ENCODE measurements around the gene PPP1R15B. TPM values are rescaled to one million over a fixed set of nuclear protein-coding genes. Genes with fewer than 3 reads are reported as not detected.

Gene PPP1R15B
- polyA plus RNA-seq, 2 of the 4 experiments (the other 2 are of a cell fraction), result 26.9 to 51.9 TPM

DNA sequence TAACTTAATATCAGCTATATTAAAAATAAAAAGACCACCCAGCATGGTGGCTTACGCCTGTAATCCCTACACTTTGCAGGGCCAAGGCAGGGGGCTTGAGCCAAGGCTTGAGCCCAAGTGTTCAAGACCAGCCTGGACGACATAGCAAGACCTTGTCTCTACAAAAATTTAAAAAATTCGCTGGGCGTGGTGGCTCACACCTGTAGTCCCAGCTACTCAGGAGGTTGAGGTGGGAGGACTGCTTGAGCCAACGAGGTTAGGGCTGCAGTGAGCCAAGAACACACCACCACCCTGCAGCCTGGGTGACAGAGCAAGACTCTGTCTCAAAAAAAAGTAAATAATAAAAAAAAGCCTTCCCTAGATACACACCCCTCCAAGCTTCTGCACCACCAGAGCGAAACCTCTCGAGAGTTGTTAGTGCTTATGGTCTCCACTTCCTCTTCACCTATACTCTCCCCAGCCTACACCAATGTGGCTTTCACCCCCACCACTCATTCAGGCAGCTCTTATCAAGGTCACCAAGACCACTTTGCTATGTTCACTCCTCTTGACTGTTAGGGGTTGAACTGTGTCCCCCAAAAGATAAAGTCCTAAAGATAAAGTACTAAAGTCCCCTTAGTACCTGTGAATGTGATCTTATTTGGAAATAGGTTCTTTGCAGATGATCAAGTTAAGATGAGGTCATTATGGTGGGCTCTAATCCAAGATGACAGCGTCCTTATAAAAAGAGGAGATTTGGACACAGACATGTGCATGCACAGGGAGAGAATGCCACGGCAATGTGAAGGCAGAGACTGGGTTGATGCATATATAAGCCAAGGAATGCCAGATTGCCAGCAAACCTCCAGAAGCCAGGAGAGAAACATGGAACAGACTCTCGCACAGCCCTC lies 6.8 kb upstream of the PPP1R15B start:
- no peak for FAIRE-seq
- peak in 1 of 2 experiments; percentile 7; a peak in 3 of 6 replicates for ATAC-seq

DNA sequence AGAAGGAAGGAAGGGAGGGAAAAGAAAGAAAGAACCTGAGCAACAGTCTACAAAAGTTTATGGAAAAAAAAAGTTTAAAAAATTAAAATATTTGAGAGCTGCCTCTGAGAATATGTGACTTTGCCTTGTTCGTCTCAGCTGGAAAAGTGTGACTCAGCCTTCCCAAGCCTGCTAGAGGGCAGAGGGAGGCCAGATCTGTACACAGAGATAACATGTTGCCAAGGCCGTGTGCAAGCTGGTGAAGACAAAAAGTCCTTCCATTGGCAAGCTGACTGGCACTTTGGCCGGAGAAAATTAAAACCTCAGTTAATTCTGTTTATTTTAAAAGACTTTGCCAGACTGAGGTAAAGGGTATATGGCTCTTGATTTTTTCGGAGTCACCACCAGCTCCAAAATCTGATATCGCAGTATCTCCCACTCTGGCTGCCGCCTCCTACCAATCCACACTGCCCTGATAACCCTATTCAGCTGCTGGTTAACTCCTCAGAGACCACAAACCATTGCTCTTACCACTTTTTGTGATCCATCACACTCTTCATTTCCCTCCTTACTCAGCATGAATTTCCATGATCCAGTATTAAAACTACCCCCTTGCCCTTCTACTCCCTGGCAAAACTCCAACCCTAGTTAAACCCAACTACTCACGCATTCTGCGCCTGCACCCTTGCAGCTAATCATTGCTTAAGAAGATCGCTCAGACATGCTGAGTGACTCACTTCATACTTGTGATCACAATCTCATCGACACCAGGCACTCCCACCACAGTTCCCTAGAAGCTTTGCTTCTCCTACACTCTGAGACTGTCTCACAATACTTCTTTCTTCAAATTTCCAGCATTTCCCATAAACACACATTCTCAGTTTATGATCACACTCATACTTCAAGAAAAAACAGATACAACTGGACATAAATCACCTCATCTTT lies 5.7 kb upstream of the PPP1R15B start:
- H3K4me1 ChIP-seq, result peaks cover 76% of the 10 kb centered on the region
- ChIA-PET POLR2A (interaction anchor here (0.6 to 2.4 kb wide), 12 partner anchors 9 to 99 kb away, joined by 3 to 14 read pairs (median 8); partner anchors contain the start of genes MDM4 and PIK3C2B), CTCF (interaction anchor here (0.8 to 2.4 kb wide), 10 partner anchors 10 to 88 kb away, joined by 3 to 16 read pairs (median 6); no protein-coding TSS in a partner anchor)
- H3K4me3 ChIP-seq, result peak overlapping the region; percentile 42
- ATAC-seq (peak; percentile 91 to 96), FAIRE-seq (peak; percentile 79), DNase-seq (ENCODE audit: low read depth in 1 of 2, low spot score in 1 of 2) (peak; percentile 94 to 97)
- H3K27ac ChIP-seq, result peak overlapping the region; percentile 98 to 100
- WGBS (ENCODE audit: missing lambda C conversion rate), result under 1% methylated on average over 10 of the region's 10 CpGs
- H3K4me2 ChIP-seq, result peak overlapping the region; percentile 99
- H3K9me3 ChIP-seq, result no peaks in the 10 kb centered on the region
- TF ChIP-seq SMC3 (IDR thresholded peaks at IDR 0.05) (no peak; the same call in 2 of the 3 replicates), RAD21 (conservative IDR thresholded peaks at IDR 0.05 in 1 of 2, IDR thresholded peaks at IDR 0.05 in 1 of 2) (no peak), CHD2 (IDR thresholded peaks at IDR 0.05; ENCODE audit: low read length, partially characterized antibody) (no peak), PBX3 (IDR thresholded peaks at IDR 0.05) (peak; percentile 74), JUN (IDR thresholded peaks at IDR 0.05) (peak; percentile 56 to 63; a peak in 3 of 5 replicates), KDM1A (IDR thresholded peaks at IDR 0.05; ENCODE audit: low read depth) (no peak), NPAS2 (CRISPR knock-in tag; IDR thresholded peaks at IDR 0.05; ENCODE audit: borderline replicate concordance) (no peak), NFE2L2 (conservative IDR thresholded peaks at IDR 0.05; ENCODE audit: low read length) (no peak), MAZ (IDR thresholded peaks at IDR 0.05; ENCODE audit: borderline replicate concordance, low read depth, low read length) (no peak), JUNB (IDR thresholded peaks at IDR 0.05) (peak; percentile 80), TFCP2L1 (CRISPR knock-in tag; IDR thresholded peaks at IDR 0.05) (peak; percentile 73; the same call in 1 of the 2 replicates), EP300 (IDR thresholded peaks at IDR 0.05) (peak in 1 of 2 experiments; percentile 38; a peak in 2 of 5 replicates), CEBPB (IDR thresholded peaks at IDR 0.05) (peak; percentile 71 to 96; a peak in 3 of 4 replicates), TP53 (CRISPR knock-in tag; IDR thresholded peaks at IDR 0.05) (no peak), GATA3 (IDR thresholded peaks at IDR 0.05; ENCODE audit: borderline replicate concordance) (peak; percentile 95), MAFK (IDR thresholded peaks at IDR 0.05; ENCODE audit: partially characterized antibody) (peak; percentile 90), HOXA7 (CRISPR knock-in tag; IDR thresholded peaks at IDR 0.05) (0 out of 2 replicates have a peak, but pooled peaks have one; percentile 56), USF2 (IDR thresholded peaks at IDR 0.05) (no peak), PHF8 (IDR thresholded peaks at IDR 0.05; ENCODE audit: borderline replicate concordance, low read depth) (no peak)
- TF ChIP-seq, protein P1, sequence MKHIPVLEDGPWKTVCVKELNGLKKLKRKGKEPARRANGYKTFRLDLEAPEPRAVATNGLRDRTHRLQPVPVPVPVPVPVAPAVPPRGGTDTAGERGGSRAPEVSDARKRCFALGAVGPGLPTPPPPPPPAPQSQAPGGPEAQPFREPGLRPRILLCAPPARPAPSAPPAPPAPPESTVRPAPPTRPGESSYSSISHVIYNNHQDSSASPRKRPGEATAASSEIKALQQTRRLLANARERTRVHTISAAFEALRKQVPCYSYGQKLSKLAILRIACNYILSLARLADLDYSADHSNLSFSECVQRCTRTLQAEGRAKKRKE (CRISPR knock-in tag; IDR thresholded peaks at IDR 0.05; ENCODE audit: low read depth), result no peak
- TF ChIP-seq, protein P2, sequence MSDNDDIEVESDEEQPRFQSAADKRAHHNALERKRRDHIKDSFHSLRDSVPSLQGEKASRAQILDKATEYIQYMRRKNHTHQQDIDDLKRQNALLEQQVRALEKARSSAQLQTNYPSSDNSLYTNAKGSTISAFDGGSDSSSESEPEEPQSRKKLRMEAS (IDR thresholded peaks at IDR 0.05), result peak; percentile 78
- TF ChIP-seq, protein P3, sequence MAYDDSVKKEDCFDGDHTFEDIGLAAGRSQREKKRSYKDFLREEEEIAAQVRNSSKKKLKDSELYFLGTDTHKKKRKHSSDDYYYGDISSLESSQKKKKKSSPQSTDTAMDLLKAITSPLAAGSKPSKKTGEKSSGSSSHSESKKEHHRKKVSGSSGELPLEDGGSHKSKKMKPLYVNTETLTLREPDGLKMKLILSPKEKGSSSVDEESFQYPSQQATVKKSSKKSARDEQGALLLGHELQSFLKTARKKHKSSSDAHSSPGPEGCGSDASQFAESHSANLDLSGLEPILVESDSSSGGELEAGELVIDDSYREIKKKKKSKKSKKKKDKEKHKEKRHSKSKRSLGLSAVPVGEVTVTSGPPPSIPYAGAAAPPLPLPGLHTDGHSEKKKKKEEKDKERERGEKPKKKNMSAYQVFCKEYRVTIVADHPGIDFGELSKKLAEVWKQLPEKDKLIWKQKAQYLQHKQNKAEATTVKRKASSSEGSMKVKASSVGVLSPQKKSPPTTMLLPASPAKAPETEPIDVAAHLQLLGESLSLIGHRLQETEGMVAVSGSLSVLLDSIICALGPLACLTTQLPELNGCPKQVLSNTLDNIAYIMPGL (CRISPR knock-in tag; IDR thresholded peaks at IDR 0.05; ENCODE audit: borderline replicate concordance), result no peak

More for the DNA sequence above, 6.8 kb upstream of the PPP1R15B start:
- no peak for TF ChIP-seq JUN (IDR thresholded peaks at IDR 0.05)
- TF ChIP-seq, protein P4, sequence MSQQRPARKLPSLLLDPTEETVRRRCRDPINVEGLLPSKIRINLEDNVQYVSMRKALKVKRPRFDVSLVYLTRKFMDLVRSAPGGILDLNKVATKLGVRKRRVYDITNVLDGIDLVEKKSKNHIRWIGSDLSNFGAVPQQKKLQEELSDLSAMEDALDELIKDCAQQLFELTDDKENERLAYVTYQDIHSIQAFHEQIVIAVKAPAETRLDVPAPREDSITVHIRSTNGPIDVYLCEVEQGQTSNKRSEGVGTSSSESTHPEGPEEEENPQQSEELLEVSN (IDR thresholded peaks at IDR 0.05; ENCODE audit: borderline replicate concordance, low read depth), result 0 out of 2 replicates have a peak, but pooled peaks have one; percentile 10
- 0 out of 2 replicates have a peak, but pooled peaks have one; percentile 0 for TF ChIP-seq FOXS1 (CRISPR knock-in tag; IDR thresholded peaks at IDR 0.05)
- TF ChIP-seq, protein P1 (CRISPR knock-in tag; IDR thresholded peaks at IDR 0.05; ENCODE audit: low read depth), result no peak
- TF ChIP-seq HOXB5 (CRISPR knock-in tag; IDR thresholded peaks at IDR 0.05), result 0 out of 2 replicates have a peak, but pooled peaks have one; percentile 11
- POLR2A ChIA-PET, result interaction anchor here (1.1 to 2.4 kb wide), 6 partner anchors 11 to 98 kb away, joined by 4 to 14 read pairs (median 8); partner anchors contain the start of genes MDM4 and PIK3C2B
- CTCF ChIA-PET, result interaction anchor here (1.0 to 2.4 kb wide), 10 partner anchors 9 to 88 kb away, joined by 3 to 16 read pairs (median 6); partner anchors contain the start of gene PIK3C2B
- peaks cover 77% of the 10 kb centered on the region for H3K4me1 ChIP-seq
- peak in 1 of 2 experiments; percentile 42 for DNase-seq (ENCODE audit: low read depth in 1 of 2, low spot score in 1 of 2)
- H3K4me3 ChIP-seq, result peak overlapping the region; percentile 19; the same call in 2 of the 3 replicates
- H3K27ac ChIP-seq, result peak overlapping the region; percentile 98 to 100
- H3K4me2 ChIP-seq, result peak overlapping the region; percentile 99
- no peaks in the 10 kb centered on the region for H3K9me3 ChIP-seq
- WGBS (ENCODE audit: missing lambda C conversion rate), result 70% methylated on average over 10 of the region's 10 CpGs

Data from A549 (cell line).